ENCODE measurements around the gene TACC2.
"Not testable (repeated sequence)": the region's sequence is repeated elsewhere in the genome, so short reads cannot be mapped to it uniquely, and the experiment has no call there.

Gene TACC2

GRCh38 chr10:122096181-122096580 lies 107.2 kb downstream of the TACC2 start:
- DNase-seq, result not testable (repeated sequence)

GRCh38 chr10:122096705-122097104 lies 107.7 kb downstream of the TACC2 start:
- no peak for DNase-seq

GRCh38 chr10:122097935-122098334 lies 109.0 kb downstream of the TACC2 start:
- no peak for DNase-seq

- no peak for DNase-seq
These were observed 110.0 kb downstream of the TACC2 start for GRCh38 chr10:122098924-122099323.

GRCh38 chr10:122099562-122099961 lies 110.6 kb downstream of the TACC2 start:
- no peak for DNase-seq

GRCh38 chr10:122102146-122102868 lies 113.3 kb downstream of the TACC2 start:
- DNase-seq, result no peak

GRCh38 chr10:122102869-122103525 lies 114.0 kb downstream of the TACC2 start:
- DNase-seq, result no peak

GRCh38 chr10:122103592-122103991 lies 114.6 kb downstream of the TACC2 start:
- DNase-seq, result no peak

GRCh38 chr10:122108786-122109185 lies 119.8 kb downstream of the TACC2 start:
- not testable (repeated sequence) for DNase-seq

- DNase-seq, result no peak
These were observed 123.2 kb downstream of the TACC2 start for GRCh38 chr10:122112021-122112616.

GRCh38 chr10:122112625-122113160 lies 123.7 kb downstream of the TACC2 start:
- DNase-seq, result peak; percentile 6

GRCh38 chr10:122113161-122113944 lies 124.4 kb downstream of the TACC2 start:
- DNase-seq, result peak; percentile 14

- no peak for DNase-seq
These were observed 125.2 kb downstream of the TACC2 start for GRCh38 chr10:122113945-122114747.

- no peak for DNase-seq
These were observed 126.9 kb downstream of the TACC2 start for GRCh38 chr10:122115874-122116273.

- DNase-seq, result peak; percentile 9
These were observed 127.4 kb downstream of the TACC2 start for GRCh38 chr10:122116331-122116730.

GRCh38 chr10:122117475-122117874 lies 128.5 kb downstream of the TACC2 start:
- no peak for DNase-seq

- DNase-seq, result no peak
These were observed 131.2 kb downstream of the TACC2 start for GRCh38 chr10:122120008-122120744.

GRCh38 chr10:122121059-122121458 lies 132.1 kb downstream of the TACC2 start:
- DNase-seq, result no peak

GRCh38 chr10:122122493-122122892 lies 133.5 kb downstream of the TACC2 start:
- no peak for DNase-seq

GRCh38 chr10:122123186-122123585 lies 134.2 kb downstream of the TACC2 start:
- DNase-seq, result no peak

- no peak for DNase-seq
These were observed 135.4 kb downstream of the TACC2 start for GRCh38 chr10:122124342-122124741.
